ENCODE results near the gene CNTN5. TPM values are rescaled to one million over a fixed set of nuclear protein-coding genes. Genes with fewer than 3 reads are reported as not detected.

The CNTN5 gene
- total RNA-seq, 1 experiment from 2014 or later = not detected

DNA sequence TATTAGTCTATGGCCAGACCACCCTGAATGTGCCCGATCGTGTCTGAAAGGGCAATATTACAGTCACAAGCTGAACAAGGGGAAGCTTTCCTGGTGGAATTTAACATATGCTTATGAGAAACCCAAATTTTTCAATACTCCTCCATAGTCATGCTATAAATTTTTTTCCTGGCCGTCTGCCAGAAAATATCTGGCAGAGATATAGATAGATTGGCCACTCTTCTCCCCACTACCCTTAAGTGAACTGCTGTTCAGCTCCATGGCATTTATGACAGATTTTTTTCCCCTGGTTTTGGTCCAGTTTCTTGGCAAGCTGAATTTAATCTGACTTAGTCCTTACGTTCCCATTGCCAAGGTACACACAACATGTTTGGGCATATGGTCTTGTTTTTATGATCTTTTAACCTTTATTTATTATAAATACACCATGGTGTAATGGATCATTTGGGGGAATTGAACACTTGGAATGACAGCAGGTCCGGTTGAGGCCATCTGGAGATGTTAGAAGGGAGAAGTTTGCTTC, 328.5 kb downstream of the CNTN5 start:
- H3K23me2 ChIP-seq (ENCODE audit: insufficient read length, low read depth, low read length, poor library complexity, severe bottlenecking) = no peaks in the 10 kb centered on the region
- H3K27ac ChIP-seq (ENCODE audit: insufficient read length, low read depth, low read length) = no peak overlapping the region
- Mint-ChIP-seq H3K36me3 (ENCODE audit: insufficient read depth in 1 of 3, low read depth in 3 of 3) (no peaks in the 10 kb centered on the region), H3K4me3 (no peak overlapping the region), H3K4me1 (no peaks in the 10 kb centered on the region), H3K27me3 (ENCODE audit: low read depth) (no peaks in the 10 kb centered on the region), H3K27ac (no peak overlapping the region), H3K9me3 (no peaks in the 10 kb centered on the region)
- TF ChIP-seq, protein P1, sequence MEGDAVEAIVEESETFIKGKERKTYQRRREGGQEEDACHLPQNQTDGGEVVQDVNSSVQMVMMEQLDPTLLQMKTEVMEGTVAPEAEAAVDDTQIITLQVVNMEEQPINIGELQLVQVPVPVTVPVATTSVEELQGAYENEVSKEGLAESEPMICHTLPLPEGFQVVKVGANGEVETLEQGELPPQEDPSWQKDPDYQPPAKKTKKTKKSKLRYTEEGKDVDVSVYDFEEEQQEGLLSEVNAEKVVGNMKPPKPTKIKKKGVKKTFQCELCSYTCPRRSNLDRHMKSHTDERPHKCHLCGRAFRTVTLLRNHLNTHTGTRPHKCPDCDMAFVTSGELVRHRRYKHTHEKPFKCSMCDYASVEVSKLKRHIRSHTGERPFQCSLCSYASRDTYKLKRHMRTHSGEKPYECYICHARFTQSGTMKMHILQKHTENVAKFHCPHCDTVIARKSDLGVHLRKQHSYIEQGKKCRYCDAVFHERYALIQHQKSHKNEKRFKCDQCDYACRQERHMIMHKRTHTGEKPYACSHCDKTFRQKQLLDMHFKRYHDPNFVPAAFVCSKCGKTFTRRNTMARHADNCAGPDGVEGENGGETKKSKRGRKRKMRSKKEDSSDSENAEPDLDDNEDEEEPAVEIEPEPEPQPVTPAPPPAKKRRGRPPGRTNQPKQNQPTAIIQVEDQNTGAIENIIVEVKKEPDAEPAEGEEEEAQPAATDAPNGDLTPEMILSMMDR (conservative IDR thresholded peaks at IDR 0.05) = no peak
- no peak overlapping the region for H3K23ac ChIP-seq (ENCODE audit: insufficient read length, low read depth, low read length)
- H2BK120ac ChIP-seq (ENCODE audit: low read depth, low read length, poor library complexity, severe bottlenecking) = no peak overlapping the region
- H2BK5ac ChIP-seq (ENCODE audit: insufficient read length, low read length) = no peak overlapping the region
- H3K56ac ChIP-seq (ENCODE audit: insufficient read length, low read depth, low read length) = no peak overlapping the region
- no peaks in the 10 kb centered on the region for H3K9me3 ChIP-seq (ENCODE audit: control insufficient read depth, low read depth, low read length)
- H3K4me1 ChIP-seq (ENCODE audit: insufficient read depth, low read length) = no peaks in the 10 kb centered on the region
- no peak overlapping the region for H3K4me2 ChIP-seq (ENCODE audit: insufficient read depth, insufficient read length, low read length)
- no peaks in the 10 kb centered on the region for H3K79me2 ChIP-seq (ENCODE audit: insufficient read depth, low read length)
- no peak overlapping the region for H2AFZ ChIP-seq (ENCODE audit: low read length)
- no CpG with 5 or more reads among the region's 5 CpGs for WGBS (ENCODE audit: extremely low coverage, insufficient read length, low lambda C conversion rate)
- no peak overlapping the region for H3K14ac ChIP-seq (ENCODE audit: insufficient read depth, low read length)
- no peak overlapping the region for H4K8ac ChIP-seq (replicated peaks; ENCODE audit: insufficient read length, low read depth, low read length)
- H3K9ac ChIP-seq (ENCODE audit: extremely low read depth, insufficient read length, low read length) = no peak overlapping the region
- H3K79me1 ChIP-seq (ENCODE audit: insufficient read depth, low read depth, low read length, poor library complexity, severe bottlenecking) = no peaks in the 10 kb centered on the region
- no peak overlapping the region for H2BK12ac ChIP-seq (ENCODE audit: insufficient read length, low read depth, low read length)
- no peaks in the 10 kb centered on the region for H3K27me3 ChIP-seq (ENCODE audit: insufficient read depth, low read length)
- no peak overlapping the region for H4K91ac ChIP-seq (ENCODE audit: insufficient read length, low read depth, low read length)
- H3K18ac ChIP-seq (ENCODE audit: insufficient read length, low read depth, low read length) = no peak overlapping the region
- H2BK20ac ChIP-seq (ENCODE audit: low read depth, low read length, poor library complexity, severe bottlenecking) = no peak overlapping the region
- no peak overlapping the region for H2AK5ac ChIP-seq (ENCODE audit: insufficient read length, low read length)
- H3K4ac ChIP-seq (ENCODE audit: low read depth, low read length) = no peak overlapping the region
- no peak overlapping the region for H2BK15ac ChIP-seq (ENCODE audit: low read depth, low read length)
- H4K20me1 ChIP-seq (ENCODE audit: control insufficient read depth, insufficient read depth, insufficient read length) = no peaks in the 10 kb centered on the region
- no peak overlapping the region for H4K5ac ChIP-seq (ENCODE audit: insufficient read length, low read depth, low read length)
- DNase-seq = no peak
- H3T11ph ChIP-seq (ENCODE audit: low read length) = no peak overlapping the region
